T-helper 1 cell treated with Interleukin-12 subunit alpha and Interleukin-12 subunit beta and Interleukin-4 antibody, amounts not matched to agents 30 μg/mL and 1 μg/mL, for 36 hours (primary cell): Measurements from ENCODE around the gene SMAD6.
"Not testable (repeated sequence)": the region's sequence is repeated elsewhere in the genome, so short reads cannot be mapped to it uniquely, and the experiment has no call there.

Source experiments
- H3K27ac Mint-ChIP-seq: one replicate; pipeline ENCODE4 v1.8.0; 2021; ENCODE audit warnings: mild to moderate bottlenecking, mixed read lengths
- H3K27me3 Mint-ChIP-seq: one replicate; pipeline ENCODE4 v1.8.0; 2021; ENCODE audit warnings: low read depth, mixed read lengths
- H3K36me3 Mint-ChIP-seq: one replicate; pipeline ENCODE4 v1.8.0; 2021; ENCODE audit warnings: low read depth, mixed read lengths
- H3K4me1 Mint-ChIP-seq: one replicate; pipeline ENCODE4 v1.8.0; 2021; ENCODE audit warnings: low read depth, mixed read lengths
- H3K4me3 Mint-ChIP-seq: one replicate; pipeline ENCODE4 v1.8.0; 2021; ENCODE audit warnings: mild to moderate bottlenecking, moderate library complexity, mixed read lengths
- H3K9me3 Mint-ChIP-seq: one replicate; pipeline ENCODE4 v1.8.0; 2021; ENCODE audit warnings: mixed read lengths

SMAD6 gene

DNA sequence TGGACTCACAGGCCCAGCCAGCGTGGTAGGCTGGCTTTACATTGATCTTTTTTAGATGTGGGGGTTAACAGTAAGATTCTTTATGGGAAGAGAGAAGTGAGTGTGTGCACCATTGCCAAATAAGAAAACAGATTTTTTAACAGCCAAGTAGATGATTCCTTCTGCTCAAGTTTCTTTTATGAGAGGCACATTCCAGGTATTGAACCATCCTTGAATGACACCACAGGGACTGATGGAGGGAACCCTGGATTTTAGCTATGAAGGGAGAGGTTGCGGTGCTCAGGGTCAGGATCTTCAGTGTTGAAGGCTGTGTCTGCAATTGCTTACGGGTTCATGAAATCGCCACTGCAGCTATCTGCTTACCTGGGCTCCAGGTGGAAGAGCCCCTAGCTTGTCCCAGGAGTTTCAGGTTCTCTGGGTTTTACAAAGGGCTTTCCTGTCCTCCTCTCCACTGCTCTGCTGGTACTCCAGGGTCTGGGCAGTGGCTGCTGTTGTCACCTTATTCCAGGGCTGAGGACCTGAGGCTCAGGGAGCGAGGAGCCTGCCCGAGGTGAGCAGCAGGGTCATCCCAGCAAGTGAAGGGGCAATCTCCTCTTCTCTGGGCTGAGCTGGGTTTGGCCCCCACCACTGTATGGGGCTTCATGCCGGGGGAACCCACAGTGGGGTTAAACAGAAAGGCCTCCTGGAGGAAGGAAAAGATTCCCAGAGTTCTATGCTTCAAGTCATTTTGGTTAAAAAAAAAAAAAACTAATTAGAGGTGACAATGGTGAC lies 53.4 kb downstream of the SMAD6 start:
- H3K4me3 Mint-ChIP-seq: no peak overlapping the region
- H3K4me1 Mint-ChIP-seq: peaks cover 3% of the 10 kb centered on the region
- H3K27ac Mint-ChIP-seq: no peak overlapping the region
- peaks cover 15% of the 10 kb centered on the region for H3K9me3 Mint-ChIP-seq
- H3K27me3 Mint-ChIP-seq: peaks cover 6% of the 10 kb centered on the region
- H3K36me3 Mint-ChIP-seq: no peaks in the 10 kb centered on the region

DNA sequence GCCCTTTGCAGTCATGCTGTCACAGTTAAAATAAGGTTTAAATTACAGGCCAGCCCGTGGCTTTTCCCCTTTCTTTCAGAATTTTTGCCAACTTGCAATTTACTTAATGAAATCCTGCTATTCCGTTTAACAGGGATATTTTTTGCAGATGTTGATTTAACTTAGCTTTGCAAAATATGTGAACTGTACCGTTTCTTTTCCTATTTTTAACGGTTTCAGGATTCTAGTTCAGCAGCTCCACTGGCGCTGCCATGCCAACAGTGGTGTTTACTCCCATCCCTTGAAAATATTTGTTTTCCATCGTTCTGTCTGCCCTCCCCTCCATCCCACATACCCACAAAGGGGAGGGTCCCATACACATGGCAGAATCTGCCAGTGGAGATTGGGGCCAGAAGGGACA lies 54.3 kb downstream of the SMAD6 start:
- no peaks in the 10 kb centered on the region for H3K36me3 Mint-ChIP-seq
- no peak overlapping the region for H3K4me3 Mint-ChIP-seq
- H3K27ac Mint-ChIP-seq: no peak overlapping the region
- peaks cover 3% of the 10 kb centered on the region for H3K4me1 Mint-ChIP-seq
- H3K9me3 Mint-ChIP-seq: peaks cover 15% of the 10 kb centered on the region
- peaks cover 10% of the 10 kb centered on the region for H3K27me3 Mint-ChIP-seq

DNA sequence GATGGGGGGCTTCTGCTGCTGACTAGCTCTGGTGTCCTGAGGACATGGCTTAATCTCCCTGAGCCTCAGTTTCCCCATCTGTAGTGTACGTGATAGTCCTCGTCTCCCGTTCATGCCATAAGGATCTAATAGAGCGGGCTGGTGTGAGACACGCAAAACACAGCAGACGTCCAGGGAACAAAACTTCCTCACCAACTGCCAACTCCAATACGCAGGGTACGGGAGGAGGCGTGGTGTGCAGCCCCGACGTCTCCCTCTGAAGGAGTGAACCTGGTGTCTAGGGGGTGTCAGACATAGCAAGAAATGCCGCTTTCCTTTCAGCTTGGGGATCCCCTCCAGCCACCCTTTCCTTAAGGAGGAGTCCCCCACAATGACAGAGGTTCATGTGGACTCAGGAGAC lies 55.0 kb downstream of the SMAD6 start:
- no peaks in the 10 kb centered on the region for H3K36me3 Mint-ChIP-seq
- no peaks in the 10 kb centered on the region for H3K4me1 Mint-ChIP-seq
- peaks cover 18% of the 10 kb centered on the region for H3K27me3 Mint-ChIP-seq
- H3K4me3 Mint-ChIP-seq: no peak overlapping the region
- peaks cover 15% of the 10 kb centered on the region for H3K9me3 Mint-ChIP-seq
- H3K27ac Mint-ChIP-seq: no peak overlapping the region

DNA sequence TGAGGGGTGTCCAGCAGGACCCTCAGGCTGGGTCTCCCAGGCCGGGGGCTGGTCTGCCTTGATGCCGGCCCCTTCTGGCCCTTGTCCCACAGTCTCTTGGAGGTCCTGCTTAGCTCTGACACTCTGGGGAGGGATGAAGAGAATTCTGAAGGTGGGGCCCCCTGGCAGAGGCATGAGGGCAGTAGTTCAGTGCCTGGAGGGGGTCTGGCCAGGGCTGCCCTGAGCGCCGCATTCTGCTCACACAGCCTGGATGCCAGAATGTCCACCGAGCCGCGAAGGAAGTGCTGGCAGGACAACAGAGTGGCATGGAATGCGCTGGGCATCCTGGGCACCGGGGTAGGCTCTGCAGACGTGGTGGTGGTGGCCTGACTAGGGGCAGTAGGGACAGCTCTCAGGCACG lies 55.5 kb downstream of the SMAD6 start:
- Mint-ChIP-seq H3K27me3 (peaks cover 21% of the 10 kb centered on the region), H3K27ac (no peak overlapping the region), H3K4me1 (no peaks in the 10 kb centered on the region), H3K9me3 (peaks cover 15% of the 10 kb centered on the region), H3K4me3 (no peak overlapping the region), H3K36me3 (no peaks in the 10 kb centered on the region)

DNA sequence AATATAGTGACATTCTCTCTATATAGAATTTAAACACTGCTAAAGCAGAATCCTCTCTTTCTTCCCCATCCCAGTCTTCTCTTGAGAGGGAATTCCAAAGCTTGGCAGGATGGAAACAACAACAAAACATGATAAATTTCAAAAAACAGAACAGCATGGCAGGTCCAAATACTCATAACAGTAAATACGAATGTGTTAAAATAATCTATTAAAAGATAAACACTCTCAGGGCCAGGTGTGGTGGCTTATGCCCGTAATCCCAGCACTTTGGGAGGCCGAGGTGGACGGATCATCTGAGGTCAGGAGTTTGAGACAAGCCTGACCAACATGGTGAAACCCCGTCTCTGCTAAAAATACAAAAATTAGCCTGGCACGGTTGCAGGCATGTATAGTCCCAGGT lies 56.2 kb downstream of the SMAD6 start:
- peaks cover 15% of the 10 kb centered on the region for H3K9me3 Mint-ChIP-seq
- H3K27me3 Mint-ChIP-seq: peaks cover 26% of the 10 kb centered on the region
- H3K36me3 Mint-ChIP-seq, H3K4me1 Mint-ChIP-seq, H3K4me3 Mint-ChIP-seq, H3K27ac Mint-ChIP-seq: not testable (repeated sequence)

DNA sequence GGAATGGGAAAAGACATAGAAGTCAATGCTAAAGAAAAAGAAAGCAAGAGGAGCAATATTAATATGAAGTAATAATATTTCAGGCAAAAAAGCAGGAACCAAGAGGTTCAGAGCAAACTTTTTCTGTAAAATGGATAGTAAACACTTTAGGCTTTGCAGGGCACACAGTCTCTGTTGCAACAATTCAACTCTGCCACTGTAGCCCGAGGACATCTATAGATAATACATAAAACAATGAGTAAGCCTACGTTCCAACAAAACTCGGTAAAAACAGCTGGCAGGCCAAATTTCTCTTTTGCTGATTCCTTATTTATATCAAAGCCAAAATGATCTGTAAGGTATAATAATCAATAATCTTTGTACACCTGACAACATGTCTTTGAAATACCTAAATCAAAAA lies 56.8 kb downstream of the SMAD6 start:
- H3K9me3 Mint-ChIP-seq: peaks cover 15% of the 10 kb centered on the region
- no peak overlapping the region for H3K27ac Mint-ChIP-seq
- H3K27me3 Mint-ChIP-seq: peaks cover 26% of the 10 kb centered on the region
- no peaks in the 10 kb centered on the region for H3K36me3 Mint-ChIP-seq
- no peak overlapping the region for H3K4me3 Mint-ChIP-seq
- no peaks in the 10 kb centered on the region for H3K4me1 Mint-ChIP-seq

DNA sequence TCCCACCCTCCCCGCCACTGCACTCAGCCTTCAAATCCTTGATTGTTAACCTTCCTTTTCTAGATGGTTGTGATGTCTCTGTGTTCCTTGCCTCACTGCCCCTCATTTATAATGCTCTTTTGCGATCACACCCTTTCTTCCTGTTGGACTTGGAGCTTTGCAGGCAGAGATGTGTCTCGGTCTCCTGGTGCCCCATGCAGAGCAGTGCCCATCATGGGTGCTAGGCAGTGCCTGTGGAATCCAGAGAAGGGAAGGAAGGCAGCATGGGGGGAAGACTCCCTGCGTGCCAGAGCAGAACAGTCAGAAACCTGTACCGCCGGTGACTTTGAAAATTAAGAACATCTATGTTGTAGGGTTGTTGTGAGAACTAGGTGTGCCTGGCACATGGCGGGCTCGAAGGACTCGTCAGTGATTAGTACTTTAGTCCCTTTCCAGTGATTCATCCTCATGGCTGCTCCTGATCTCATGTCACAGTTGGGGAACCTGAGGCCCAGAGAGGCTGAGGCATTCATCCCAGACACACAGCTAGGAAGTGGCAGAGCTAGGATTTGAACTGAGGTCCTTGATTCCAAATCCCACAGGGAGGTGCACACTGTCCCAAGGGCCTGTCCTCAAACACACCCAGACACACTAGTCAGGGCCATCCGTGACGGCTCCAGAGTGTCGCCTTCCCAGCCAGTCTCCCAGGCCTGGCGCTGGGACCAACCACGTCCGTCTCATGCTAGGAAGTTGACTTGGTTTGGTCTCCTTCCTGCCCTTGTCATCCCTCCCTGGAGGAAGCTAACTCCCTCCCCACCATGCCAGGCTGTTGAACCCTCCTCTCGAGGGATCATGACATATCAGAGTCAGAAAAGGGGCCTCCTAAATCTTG lies 58.3 kb downstream of the SMAD6 start:
- Mint-ChIP-seq H3K36me3 (no peaks in the 10 kb centered on the region), H3K4me3 (no peak overlapping the region), H3K27ac (no peak overlapping the region), H3K27me3 (peaks cover 33% of the 10 kb centered on the region), H3K9me3 (peaks cover 1% of the 10 kb centered on the region), H3K4me1 (no peaks in the 10 kb centered on the region)

DNA sequence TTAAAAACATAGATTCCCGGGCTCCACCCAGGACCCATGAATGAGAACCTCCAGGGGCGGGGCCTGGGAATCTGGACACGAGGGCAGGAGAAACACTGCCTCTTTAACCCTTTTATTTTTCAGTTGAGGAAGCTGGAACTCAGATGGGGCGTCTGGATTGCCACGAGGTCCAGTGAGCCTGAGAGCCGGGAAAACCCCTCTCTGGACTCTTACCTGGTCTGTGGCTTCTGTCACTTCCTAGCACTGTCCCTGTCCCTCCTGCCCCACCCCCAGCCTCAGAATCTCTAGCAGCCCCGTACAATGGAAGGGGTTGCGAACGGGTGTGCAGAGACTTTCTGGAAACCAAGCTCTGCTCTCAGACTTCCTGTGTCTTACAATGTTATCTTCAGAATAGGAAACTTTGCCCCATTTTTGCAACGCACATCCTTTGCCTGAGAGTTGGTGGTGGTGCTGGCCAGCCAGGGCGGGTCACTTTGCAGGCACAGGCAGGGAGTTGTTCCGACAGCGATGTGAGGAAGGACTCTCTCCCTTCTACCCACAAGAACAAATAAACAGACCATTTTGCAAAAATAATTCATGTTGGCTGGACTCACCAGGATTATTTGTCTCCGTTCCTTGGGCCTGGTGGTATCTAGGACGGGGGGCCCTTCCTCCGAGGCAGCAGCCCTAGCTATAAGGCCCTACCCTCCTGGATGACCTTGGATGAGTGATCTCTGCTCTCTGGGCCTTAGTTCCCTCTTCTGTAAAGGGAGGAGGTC lies 59.1 kb downstream of the SMAD6 start:
- Mint-ChIP-seq H3K9me3 (no peaks in the 10 kb centered on the region), H3K4me3 (no peak overlapping the region), H3K27me3 (peaks cover 42% of the 10 kb centered on the region), H3K27ac (no peak overlapping the region), H3K4me1 (peaks cover 2% of the 10 kb centered on the region), H3K36me3 (no peaks in the 10 kb centered on the region)

DNA sequence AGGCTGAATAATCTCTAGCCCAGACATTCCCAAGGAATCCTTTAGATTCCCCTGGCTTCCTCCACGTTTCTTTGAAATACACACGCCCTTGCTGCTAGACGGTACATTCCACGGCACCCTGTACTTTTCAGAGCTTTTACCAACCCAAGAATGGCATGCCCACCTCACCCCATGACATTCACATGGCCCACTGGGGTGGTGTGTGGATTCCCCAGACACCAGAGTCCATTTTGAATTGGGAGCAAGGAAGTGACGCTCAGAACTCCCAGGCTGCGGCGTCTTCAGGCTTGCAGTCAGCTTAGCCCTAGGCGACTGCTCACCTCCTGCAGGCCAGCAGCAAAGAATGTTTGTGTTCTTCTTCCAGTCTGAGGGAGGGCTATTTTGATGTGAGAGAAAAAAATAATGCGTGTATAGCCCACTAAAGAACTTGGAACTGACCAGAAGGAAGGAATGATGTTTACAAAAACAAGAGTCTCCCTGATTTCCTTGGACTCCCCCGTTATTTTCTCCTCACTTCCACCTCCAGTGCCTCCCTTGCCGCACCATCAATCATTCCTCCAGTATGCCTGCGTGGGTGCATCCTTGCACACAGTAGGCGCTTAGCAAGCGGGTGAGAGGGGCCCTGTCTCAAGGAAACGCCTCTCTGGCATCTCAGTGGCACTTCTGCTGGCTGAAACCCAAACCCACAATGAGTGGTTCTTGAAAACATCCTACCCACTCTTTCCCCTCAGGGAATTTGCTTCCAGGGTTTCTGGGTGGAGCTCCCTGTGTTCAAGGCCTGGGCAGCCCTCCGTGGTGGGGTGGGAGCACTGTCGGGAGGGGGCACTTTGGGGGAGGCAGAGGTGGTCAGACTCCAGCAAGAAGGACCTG lies 59.9 kb downstream of the SMAD6 start:
- Mint-ChIP-seq H3K9me3 (no peaks in the 10 kb centered on the region), H3K4me1 (peaks cover 2% of the 10 kb centered on the region), H3K27ac (no peak overlapping the region), H3K27me3 (peaks cover 48% of the 10 kb centered on the region), H3K36me3 (no peaks in the 10 kb centered on the region), H3K4me3 (no peak overlapping the region)

DNA sequence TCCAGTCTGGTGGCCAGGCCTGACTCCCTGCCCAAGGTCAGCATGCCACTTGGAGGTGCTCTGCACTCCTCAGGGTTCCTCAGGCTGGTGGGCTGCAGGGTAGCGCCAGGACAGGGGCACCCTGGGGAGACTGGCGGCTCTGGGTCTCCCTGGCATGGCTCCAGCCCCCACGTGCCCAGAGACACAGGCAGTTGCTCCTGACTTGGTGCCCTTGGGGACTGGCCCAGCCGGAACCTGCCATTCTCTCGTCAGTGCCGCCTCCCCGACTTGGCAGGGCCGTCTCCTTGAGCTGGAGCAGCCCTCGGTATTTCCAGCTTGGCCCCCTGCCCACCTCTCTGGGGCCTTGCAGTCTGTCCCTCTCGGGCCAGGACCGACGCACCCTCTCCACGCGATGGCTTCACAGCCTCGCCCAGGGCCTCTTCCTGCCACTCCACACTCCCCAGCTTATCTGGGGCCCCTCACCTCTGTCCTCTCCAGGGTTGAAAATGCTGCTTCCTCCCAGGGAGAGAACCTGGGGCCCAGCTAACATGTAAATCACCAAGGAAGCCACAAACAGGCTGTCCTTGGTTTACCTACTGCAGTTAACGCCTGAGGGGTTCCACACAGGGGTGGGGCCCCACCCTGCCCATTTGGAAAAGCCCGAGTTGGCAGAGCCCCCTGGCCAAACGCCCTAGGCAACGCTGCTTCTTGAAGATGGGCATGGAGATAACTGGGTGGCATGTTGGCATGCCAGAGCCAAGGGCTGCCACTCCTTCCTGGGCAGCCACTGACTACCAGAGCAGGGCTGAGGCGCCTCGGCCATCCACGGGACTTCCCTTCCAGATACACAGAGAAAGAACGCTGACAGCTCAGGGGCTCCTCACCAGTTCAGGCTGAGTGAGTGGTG lies 61.4 kb downstream of the SMAD6 start:
- H3K27me3 Mint-ChIP-seq: peaks cover 57% of the 10 kb centered on the region
- no peak overlapping the region for H3K27ac Mint-ChIP-seq
- H3K9me3 Mint-ChIP-seq: no peaks in the 10 kb centered on the region
- H3K4me3 Mint-ChIP-seq: no peak overlapping the region
- H3K36me3 Mint-ChIP-seq: no peaks in the 10 kb centered on the region
- peaks cover 2% of the 10 kb centered on the region for H3K4me1 Mint-ChIP-seq

DNA sequence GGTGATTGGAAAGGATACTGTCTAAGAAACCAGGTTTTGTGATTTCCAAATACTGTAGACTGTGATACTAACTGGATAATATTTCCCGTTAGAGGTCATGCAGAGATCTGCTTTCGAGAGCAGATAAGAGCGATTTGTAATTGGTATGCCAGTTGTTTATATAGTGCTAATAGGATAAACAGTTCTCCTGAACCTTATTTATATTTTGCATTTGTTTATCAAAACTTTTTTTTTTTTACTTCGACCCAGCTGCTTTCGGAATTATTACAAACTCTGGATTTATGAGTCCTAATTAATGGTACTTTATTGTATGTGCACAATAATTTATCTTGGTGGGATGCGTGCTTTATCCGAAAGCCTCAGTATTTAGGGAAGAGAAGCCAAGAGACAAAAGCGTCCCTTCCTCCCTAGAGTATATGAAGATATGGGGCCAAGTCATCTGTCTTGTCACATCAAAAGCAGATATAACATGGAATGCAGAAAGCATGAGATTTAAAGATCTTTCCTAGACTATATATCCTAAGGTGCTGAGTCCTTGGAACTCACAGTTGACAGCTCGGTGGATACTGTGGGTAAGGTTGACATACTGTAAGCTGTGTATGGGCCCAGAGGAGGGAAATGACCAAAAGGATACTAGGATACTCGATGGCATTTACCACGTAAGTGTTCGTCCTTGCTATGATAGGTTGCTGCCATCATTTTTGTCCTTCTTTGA lies 62.2 kb downstream of the SMAD6 start:
- H3K4me3 Mint-ChIP-seq: no peak overlapping the region
- H3K27me3 Mint-ChIP-seq: peaks cover 57% of the 10 kb centered on the region
- H3K27ac Mint-ChIP-seq: no peak overlapping the region

DNA sequence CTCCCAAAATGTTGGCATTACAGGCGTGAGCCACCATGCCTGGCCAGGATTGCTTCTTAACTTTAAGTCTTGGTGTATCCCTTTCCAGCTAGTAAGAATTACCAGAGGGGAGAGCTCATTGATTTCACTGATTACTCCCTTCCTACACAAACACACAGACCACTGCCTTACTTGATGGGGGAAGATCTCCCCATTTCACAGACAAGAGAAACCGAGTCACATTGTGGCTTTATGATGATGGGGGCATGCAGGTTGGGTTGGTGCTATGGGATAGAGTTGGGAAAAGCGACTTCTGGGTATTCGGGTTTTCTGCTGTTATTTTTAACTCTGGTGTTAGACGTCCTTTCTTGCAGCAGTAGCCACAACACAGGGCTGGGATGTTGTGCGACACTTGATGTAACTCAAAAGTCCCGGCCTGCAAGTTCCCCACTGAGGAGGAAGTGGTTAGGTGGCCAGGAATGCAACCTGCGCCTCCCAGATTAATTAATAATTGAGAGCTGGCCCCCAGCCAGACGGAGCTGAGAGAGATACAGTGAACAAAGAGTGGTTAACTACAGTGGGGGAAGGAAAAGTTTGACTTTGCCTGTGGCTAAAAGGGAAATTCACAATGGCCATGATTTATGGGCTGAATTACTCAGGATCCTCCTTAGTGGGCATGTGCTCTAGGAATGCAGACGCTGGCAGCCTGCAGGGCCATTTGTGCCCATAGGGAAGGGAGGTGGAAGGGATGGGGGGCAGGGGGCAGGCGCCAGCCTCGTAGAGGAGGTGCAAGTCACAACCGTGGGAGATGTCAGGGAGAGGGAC lies 63.6 kb downstream of the SMAD6 start:
- H3K27ac Mint-ChIP-seq: no peak overlapping the region
- no peaks in the 10 kb centered on the region for H3K9me3 Mint-ChIP-seq
- H3K4me1 Mint-ChIP-seq: peaks cover 2% of the 10 kb centered on the region
- H3K36me3 Mint-ChIP-seq: no peaks in the 10 kb centered on the region
- H3K4me3 Mint-ChIP-seq: no peak overlapping the region
- H3K27me3 Mint-ChIP-seq: peaks cover 57% of the 10 kb centered on the region

More for the DNA sequence above, 62.2 kb downstream of the SMAD6 start:
- H3K36me3 Mint-ChIP-seq: no peaks in the 10 kb centered on the region
- no peaks in the 10 kb centered on the region for H3K9me3 Mint-ChIP-seq
- peaks cover 2% of the 10 kb centered on the region for H3K4me1 Mint-ChIP-seq
